ENCODE data around the gene PPY. TPM values are rescaled to one million over a fixed set of nuclear protein-coding genes. Genes with fewer than 3 reads are reported as not detected.

The PPY gene
- total and polyA plus RNA-seq, 10 donors = not detected

- intact Hi-C loops (cut with DNase I; ENCODE audit: low total_unique reads) = no loop called here
- no peaks in the 10 kb centered on the region for H3K9me3 ChIP-seq
- peak overlapping the region in 7 of 8 donors; percentile 33 to 71 (median 43) for H3K4me3 ChIP-seq
- H3K4me1 ChIP-seq = peaks cover 20 to 32% (median 31%) of the 10 kb centered on the region in 6 donors
- H3K27ac ChIP-seq = peak overlapping the region in 1 of 8 donors; percentile 52
- no peaks in the 10 kb centered on the region for H3K36me3 ChIP-seq
- H3K27me3 ChIP-seq (replicated peaks in 1 of 7) = peaks cover 8 to 89% (median 43%) of the 10 kb centered on the region in 7 donors
- no peak for DNase-seq
- 9 to 14% (median 10%) methylated on average over 29 to 37 of the region's 37 CpGs for WGBS, 5 donors
- TF ChIP-seq CTCF (IDR thresholded peaks at IDR 0.05 in 8 of 11, conservative IDR thresholded peaks at IDR 0.05 in 3 of 11) = no peak
- TF ChIP-seq POLR2AphosphoS5 (IDR thresholded peaks at IDR 0.05) = no peak
- no peak for TF ChIP-seq POLR2A (IDR thresholded peaks at IDR 0.05)
Observed at GRCh38 chr17:43905985-43906852, 36.1 kb downstream of the PPY start.

GRCh38 chr17:43905400-43905984 is 36.8 kb downstream of the PPY start:
- no peak for DNase-seq
- Histone ChIP-seq H3K36me3 (no peaks in the 10 kb centered on the region), H3K9me3 (no peaks in the 10 kb centered on the region), H3K4me3 (peak overlapping the region in 2 of 8 donors; percentile 46 to 71), H3K27me3 (replicated peaks in 1 of 7) (peaks cover 8 to 96% (median 50%) of the 10 kb centered on the region in 7 donors), H3K4me1 (peaks cover 26 to 39% (median 37%) of the 10 kb centered on the region in 6 donors), H3K27ac (no peak overlapping the region)
- WGBS, 5 donors = 30 to 65% (median 41%) methylated on average over 3 of the region's 3 CpGs
- intact Hi-C loops (cut with DNase I; ENCODE audit: low total_unique reads) = no loop called here
- TF ChIP-seq POLR2AphosphoS5 (IDR thresholded peaks at IDR 0.05) (no peak), POLR2A (IDR thresholded peaks at IDR 0.05) (no peak), CTCF (IDR thresholded peaks at IDR 0.05 in 8 of 11, conservative IDR thresholded peaks at IDR 0.05 in 3 of 11) (no peak)

GRCh38 chr17:43901861-43902589 is 40.3 kb downstream of the PPY start:
- Histone ChIP-seq H3K27me3 (replicated peaks in 1 of 7) (peaks cover 5 to 96% (median 41%) of the 10 kb centered on the region in 7 donors), H3K4me1 (peaks cover 18 to 30% (median 29%) of the 10 kb centered on the region in 6 donors), H3K9me3 (no peaks in the 10 kb centered on the region), H3K36me3 (no peaks in the 10 kb centered on the region), H3K4me3 (no peak overlapping the region), H3K27ac (no peak overlapping the region)
- TF ChIP-seq POLR2A (IDR thresholded peaks at IDR 0.05) (no peak), POLR2AphosphoS5 (IDR thresholded peaks at IDR 0.05) (no peak), CTCF (IDR thresholded peaks at IDR 0.05 in 8 of 11, conservative IDR thresholded peaks at IDR 0.05 in 3 of 11) (no peak)
- intact Hi-C loops (cut with DNase I; ENCODE audit: low total_unique reads) = no loop called here
- 57 to 78% (median 65%) methylated on average over 7 of the region's 7 CpGs for WGBS, 5 donors
- DNase-seq = no peak
